OCI-LY7 (cell line): ENCODE measurements around the gene MAML1. TPM values are rescaled to one million over a fixed set of nuclear protein-coding genes. Genes with fewer than 3 reads are reported as not detected.
A peak's percentile ranks its signal among the peaks of the same experiment; 100 is the strongest.

Experiments
- BruUV-seq: library from RNA; stranded (reverse); fragments of 400-500 nt; replicated peaks from 2 replicates; lab custom pipeline; 2021; lab: Mats Ljungman, UMichigan
- CTCF ChIA-PET: fragments of 300-600 bp; sonication (Branson Sonifier 250); formaldehyde crosslinking; loops from one replicate; lab custom pipeline; 2022; ENCODE audit warnings: antibody characterized with exemption; ENCODE audit not compliant: unreplicated experiment; lab: Charles Lee
- POLR2A ChIA-PET: fragments of 300-600 bp; sonication (Branson Sonifier 250); formaldehyde crosslinking; loops from one replicate; lab custom pipeline; 2022; ENCODE audit warnings: antibody characterized with exemption; lab: Charles Lee
- DNase-seq: peaks from one replicate; pipeline ENCODE4 v3.0.0-alpha.2; 2015; ENCODE audit warnings: low spot score
- H2AFZ ChIP-seq: fragments of 200-600 bp; sonication (generic), shearing (Covaris generic); 2 replicates; pipeline ENCODE4 v1.6.1; 2014; ENCODE audit warnings: mild to moderate bottlenecking, antibody characterized with exemption, low read length, moderate library complexity
- H3K27ac ChIP-seq: fragments of 200-600 bp; sonication (generic); 2 replicates; pipeline ENCODE4 v1.5.1; 2014; ENCODE audit warnings: mixed run types, low read depth, mild to moderate bottlenecking, moderate library complexity, low read length, inconsistent platforms; ENCODE audit not compliant: poor library complexity, severe bottlenecking
- H3K36me3 ChIP-seq: fragments of 200-600 bp; sonication (generic); 2 replicates; pipeline ENCODE4 v1.6.1; 2014; ENCODE audit warnings: mild to moderate bottlenecking, antibody characterized with exemption, low read length, moderate library complexity, mixed read lengths; ENCODE audit not compliant: insufficient read depth
- H3K4me1 ChIP-seq: fragments of 200-600 bp; sonication (generic); 2 replicates; pipeline ENCODE4 v1.5.1; 2014; ENCODE audit warnings: mild to moderate bottlenecking, low read length; ENCODE audit not compliant: insufficient read depth, poor library complexity, severe bottlenecking
- H3K4me2 ChIP-seq: fragments of 200-600 bp; sonication (generic); 2 replicates; pipeline ENCODE4 v1.6.1; 2014; ENCODE audit warnings: mild to moderate bottlenecking, low read length
- H3K4me3 ChIP-seq: fragments of 200-600 bp; sonication (generic); 2 replicates; pipeline ENCODE4 v1.5.1; 2014; ENCODE audit warnings: mild to moderate bottlenecking, low read depth, low read length; ENCODE audit not compliant: poor library complexity, severe bottlenecking
- H3K79me2 ChIP-seq: fragments of 200-600 bp; sonication (generic); 2 replicates; pipeline ENCODE4 v1.6.1; 2016; ENCODE audit warnings: low read depth, mild to moderate bottlenecking, low read length, moderate library complexity, mixed read lengths; ENCODE audit not compliant: insufficient read depth
- H3K9me2 ChIP-seq: fragments of 200-600 bp; sonication (generic); 2 replicates; pipeline ENCODE4 v1.6.1; 2016; ENCODE audit warnings: mild to moderate bottlenecking, low read length, mixed read lengths; ENCODE audit not compliant: insufficient read depth
- H3K9me3 ChIP-seq: fragments of 200-600 bp; sonication (generic); 2 replicates; pipeline ENCODE4 v1.6.1; 2014; ENCODE audit warnings: mild to moderate bottlenecking, mixed run types, low read length, mixed read lengths
- H4K20me1 ChIP-seq: fragments of 200-600 bp; sonication (generic); 2 replicates; pipeline ENCODE4 v1.6.1; 2014; ENCODE audit warnings: mild to moderate bottlenecking, antibody characterized with exemption, low read length, moderate library complexity, mixed read lengths; ENCODE audit not compliant: insufficient read depth
- EZH2phosphoT487 ChIP-seq: fragments of 200-600 bp; sonication (generic); IDR thresholded peaks from 2 replicates; pipeline ENCODE4 v1.6.1; 2018; ENCODE audit warnings: low read depth, borderline replicate concordance, mild to moderate bottlenecking, mixed run types, antibody characterized with exemption, low read length, moderate library complexity, mixed read lengths
- intact Hi-C: fragments of 100-400 bp; cut with micrococcal nuclease; formaldehyde crosslinking; loops from one replicate; pipeline ENCODE4 v1.10.0; 2022; ENCODE audit not compliant: unreplicated experiment
- total RNA-seq, 2 experiments: library from RNA; depleted of rRNA in 1 of 2; stranded (reverse); fragments of >200 nt in 1 of 2; shearing (Covaris generic) in 1 of 2; gene quantifications; 2 replicates each; pipeline ENCODE4 v1.2.3, GENCODE V29; 2014 to 2022
- TF ChIP-seq, protein P1 (sequence below): fragments of 200-600 bp; sonication (generic); conservative IDR thresholded peaks from 2 replicates; pipeline ENCODE4 v1.5.1; 2014; ENCODE audit warnings: mild to moderate bottlenecking, antibody characterized with exemption, low read length, moderate library complexity, mixed read lengths

Gene MAML1
- total RNA-seq, 2 experiments from 2014 or later: 17.0 to 27.4 TPM

DNA sequence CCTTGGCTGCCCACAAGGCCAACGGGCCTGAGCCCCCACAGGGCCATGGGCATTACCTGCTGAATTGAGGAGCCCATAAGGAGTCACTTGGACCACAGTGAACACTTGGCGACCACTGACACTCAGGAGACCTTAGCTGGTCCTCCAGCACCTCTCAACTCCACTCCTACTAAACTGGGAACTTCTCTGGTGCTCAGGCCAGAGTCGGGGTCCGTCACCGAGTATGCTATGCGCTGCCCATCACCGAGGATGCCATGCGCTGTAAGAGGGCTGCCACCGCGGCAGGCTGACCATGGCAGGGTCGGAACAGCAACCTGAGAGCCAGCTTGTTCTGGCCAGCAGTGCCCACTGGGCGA is 87.5 kb downstream of the MAML1 start:
- Histone ChIP-seq H3K4me3 (peak overlapping the region; percentile 99), H3K4me2 (peak overlapping the region; percentile 95), H3K36me3 (peaks cover 24% of the 10 kb centered on the region), H3K79me2 (peaks cover 22% of the 10 kb centered on the region; the same call in 1 of the 2 replicates), H3K9me3 (no peaks in the 10 kb centered on the region), H3K27ac (peak overlapping the region; percentile 59), H3K9me2 (no peaks in the 10 kb centered on the region), H2AFZ (peak overlapping the region; percentile 56; the same call in 1 of the 2 replicates), H3K4me1 (peaks cover 32% of the 10 kb centered on the region), H4K20me1 (peaks cover 4% of the 10 kb centered on the region; the same call in 1 of the 2 replicates)
- no peak for TF ChIP-seq EZH2phosphoT487
- TF ChIP-seq, protein P1, sequence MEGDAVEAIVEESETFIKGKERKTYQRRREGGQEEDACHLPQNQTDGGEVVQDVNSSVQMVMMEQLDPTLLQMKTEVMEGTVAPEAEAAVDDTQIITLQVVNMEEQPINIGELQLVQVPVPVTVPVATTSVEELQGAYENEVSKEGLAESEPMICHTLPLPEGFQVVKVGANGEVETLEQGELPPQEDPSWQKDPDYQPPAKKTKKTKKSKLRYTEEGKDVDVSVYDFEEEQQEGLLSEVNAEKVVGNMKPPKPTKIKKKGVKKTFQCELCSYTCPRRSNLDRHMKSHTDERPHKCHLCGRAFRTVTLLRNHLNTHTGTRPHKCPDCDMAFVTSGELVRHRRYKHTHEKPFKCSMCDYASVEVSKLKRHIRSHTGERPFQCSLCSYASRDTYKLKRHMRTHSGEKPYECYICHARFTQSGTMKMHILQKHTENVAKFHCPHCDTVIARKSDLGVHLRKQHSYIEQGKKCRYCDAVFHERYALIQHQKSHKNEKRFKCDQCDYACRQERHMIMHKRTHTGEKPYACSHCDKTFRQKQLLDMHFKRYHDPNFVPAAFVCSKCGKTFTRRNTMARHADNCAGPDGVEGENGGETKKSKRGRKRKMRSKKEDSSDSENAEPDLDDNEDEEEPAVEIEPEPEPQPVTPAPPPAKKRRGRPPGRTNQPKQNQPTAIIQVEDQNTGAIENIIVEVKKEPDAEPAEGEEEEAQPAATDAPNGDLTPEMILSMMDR: no peak
- CTCF ChIA-PET: no interaction called here
- BruUV-seq: no TSS peak
- DNase-seq: no peak
- intact Hi-C loops: loop anchor here (1.0 to 10.0 kb wide), 2 partner anchors 38 to 675 kb away; partner anchors contain the start of genes CNOT6 and MRNIP
- POLR2A ChIA-PET: no interaction called here

DNA sequence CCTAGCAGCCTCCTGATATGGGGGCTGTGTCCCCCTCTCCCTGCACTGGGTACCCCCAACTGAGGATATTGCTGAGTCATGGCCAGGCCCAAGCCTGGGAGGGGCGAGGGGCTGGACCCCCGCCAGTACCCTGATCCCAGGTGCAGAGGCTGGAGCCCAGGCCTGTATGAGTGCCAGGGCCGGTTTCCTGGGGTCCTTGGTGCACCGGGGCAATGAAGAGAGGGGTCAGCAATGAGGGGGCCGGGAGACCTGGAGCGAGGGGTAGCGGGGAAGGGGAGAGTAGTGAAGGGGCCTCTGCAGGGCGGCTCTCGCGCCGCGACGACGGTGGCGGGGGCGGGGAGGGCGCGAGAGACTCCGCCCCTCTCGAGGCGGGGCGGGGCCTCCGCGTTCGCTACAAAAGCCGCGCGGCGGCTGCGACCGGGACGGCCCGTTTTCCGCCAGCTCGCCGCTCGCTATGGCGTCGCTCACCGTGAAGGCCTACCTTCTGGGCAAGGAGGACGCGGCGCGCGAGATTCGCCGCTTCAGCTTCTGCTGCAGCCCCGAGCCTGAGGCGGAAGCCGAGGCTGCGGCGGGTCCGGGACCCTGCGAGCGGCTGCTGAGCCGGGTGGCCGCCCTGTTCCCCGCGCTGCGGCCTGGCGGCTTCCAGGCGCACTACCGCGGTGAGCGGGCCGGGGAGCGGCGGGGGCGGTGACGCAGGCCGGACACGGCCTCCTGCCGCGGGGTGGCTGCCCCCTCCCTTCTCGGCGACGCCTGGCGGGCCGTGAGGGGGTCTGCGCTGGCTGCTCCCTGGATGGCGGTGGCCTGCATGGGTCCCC is 88.1 kb downstream of the MAML1 start, which contains the start of gene SQSTM1:
Gene SQSTM1 (plus strand): TSS at position 423 of the 815 bp plus-strand sequence. CDS start 32 bp downstream, at position 455.
- Histone ChIP-seq H3K4me2 (peak within 1 kb of the TSS; percentile 95), H3K36me3 (peaks cover 30% of the 10 kb centered on the region), H3K9me3 (no peaks in the 10 kb centered on the region), H3K27ac (peak within 1 kb of the TSS; percentile 59), H3K9me2 (no peaks in the 10 kb centered on the region), H4K20me1 (peaks cover 4% of the 10 kb centered on the region; the same call in 1 of the 2 replicates), H3K4me3 (peak within 1 kb of the TSS; percentile 99), H3K79me2 (peaks cover 22% of the 10 kb centered on the region; the same call in 1 of the 2 replicates), H3K4me1 (peaks cover 32% of the 10 kb centered on the region), H2AFZ (peak within 1 kb of the TSS; percentile 56; the same call in 1 of the 2 replicates)
- ChIA-PET CTCF (no interaction called here), POLR2A (no interaction called here)
- DNase-seq: peak; percentile 88
- intact Hi-C loops: loop anchor here (1.0 to 10.0 kb wide), 2 partner anchors 38 to 674 kb away; partner anchors contain the start of genes CNOT6 and MRNIP
- no peak for TF ChIP-seq EZH2phosphoT487
- TF ChIP-seq, protein P1: no peak
- BruUV-seq: no TSS peak
